RPMI7951 (cell line): ENCODE data around the gene NFIB. TPM values are rescaled to one million over a fixed set of nuclear protein-coding genes. Genes with fewer than 3 reads are reported as not detected.

ENCODE experiments used
- DNase-seq: peaks from one replicate; pipeline ENCODE4 v3.0.0-alpha.2; 2012; ENCODE audit warnings: low read depth
- total RNA-seq: library from RNA; depleted of rRNA; stranded (reverse); fragments of >200 nt; shearing (Covaris generic); gene quantifications from 2 replicates; pipeline ENCODE4 v1.2.3, GENCODE V29; 2014

The NFIB gene
- total RNA-seq, 1 experiment from 2014 or later, result 9.1 TPM

DNA sequence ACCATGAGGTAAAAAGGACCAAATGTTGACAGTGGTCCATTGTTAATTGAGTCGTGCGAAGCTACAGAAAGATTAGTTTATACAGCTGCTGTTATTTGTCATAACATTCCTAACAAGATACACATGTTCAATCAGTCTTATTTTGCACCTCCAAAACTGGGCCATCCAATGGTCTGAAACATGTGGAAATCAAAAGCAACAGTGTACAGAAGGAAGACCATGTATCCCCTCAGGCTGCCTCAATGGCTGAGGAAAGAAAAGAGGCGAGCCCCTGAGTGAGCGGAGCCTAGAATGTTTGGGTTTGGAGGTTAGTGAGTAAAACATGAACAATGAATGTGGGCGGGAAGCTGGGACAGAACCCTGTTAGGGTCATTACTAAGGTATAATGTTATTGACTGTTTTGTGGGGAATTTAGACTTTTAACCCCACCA, 35.6 kb downstream of the NFIB start:
- peak; percentile 89 for DNase-seq

DNA sequence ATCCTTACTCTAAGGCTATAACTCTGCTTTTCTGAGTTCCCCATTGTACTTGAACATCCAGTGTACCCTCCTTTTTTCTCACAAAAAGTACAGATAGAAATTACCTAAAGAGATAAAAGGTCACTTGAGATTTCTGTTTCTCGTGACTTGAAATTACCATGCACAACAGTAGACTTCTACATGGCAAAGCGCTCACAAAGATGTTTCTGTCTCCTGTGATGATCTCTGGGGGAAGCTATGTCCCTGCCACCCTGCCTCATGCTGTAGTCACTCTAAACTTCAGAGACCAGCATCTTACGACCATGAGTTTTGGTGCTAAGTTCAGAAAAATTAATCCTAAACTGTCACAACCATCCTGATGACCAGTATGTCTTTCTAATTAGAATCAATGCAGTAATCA, 36.2 kb downstream of the NFIB start:
- no peak for DNase-seq

DNA sequence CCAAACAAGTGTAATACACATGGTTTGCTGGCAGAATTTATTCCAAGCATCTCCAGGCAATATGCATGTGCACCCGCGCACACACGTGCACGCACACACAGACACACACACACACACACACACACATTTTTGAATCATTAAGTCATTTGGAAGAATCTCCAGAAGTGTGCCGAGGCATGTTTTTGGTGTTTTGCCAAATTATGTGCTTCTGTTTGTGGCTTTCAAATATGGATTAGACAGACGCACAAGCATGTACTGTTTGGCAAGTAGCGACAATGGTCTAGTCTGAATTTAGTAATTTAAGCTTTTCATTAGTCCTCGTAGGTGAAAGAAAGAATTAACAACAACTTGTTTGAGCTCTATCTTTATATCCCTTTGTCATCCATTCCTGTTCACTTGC, 36.7 kb downstream of the NFIB start:
- DNase-seq, result peak; percentile 67

DNA sequence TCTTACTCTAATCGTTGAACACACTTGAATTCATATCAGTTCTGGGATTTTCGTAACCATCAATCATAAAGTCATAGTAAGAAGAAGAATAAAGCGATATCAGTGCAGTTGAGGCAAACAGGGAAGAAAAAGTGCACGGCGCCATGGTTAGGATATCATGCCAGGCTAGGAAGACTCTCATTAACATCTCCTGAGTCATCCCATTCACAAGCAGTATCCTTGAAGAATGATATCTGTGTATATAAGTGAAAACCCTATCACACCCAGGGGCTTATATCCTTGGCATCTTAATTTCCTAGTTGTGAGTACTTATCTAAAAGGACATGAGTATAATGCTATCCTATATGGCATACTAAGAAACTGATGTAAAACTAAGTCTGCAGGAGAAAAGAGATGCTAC, 38.6 kb downstream of the NFIB start:
- DNase-seq, result no peak

DNA sequence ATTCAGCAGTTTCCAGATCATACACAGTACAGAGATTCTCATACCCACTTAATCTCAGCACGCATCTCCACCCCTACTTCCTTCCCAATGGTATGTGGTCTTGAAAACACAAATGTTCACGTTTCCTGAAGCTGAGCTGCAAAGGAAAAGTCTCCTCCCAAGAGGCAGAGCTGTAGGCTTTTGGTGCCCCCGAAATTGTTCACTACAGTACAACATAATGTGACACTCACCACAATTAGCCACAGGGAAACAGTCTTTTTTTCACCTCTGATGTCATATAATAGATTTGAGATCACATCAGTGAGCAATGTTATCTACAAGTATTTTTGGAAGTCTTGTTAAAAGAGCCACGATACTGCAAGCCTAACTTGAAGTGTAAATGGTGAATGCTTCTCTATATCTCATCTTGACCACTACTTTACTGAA, 40.2 kb downstream of the NFIB start:
- no peak for DNase-seq

DNA sequence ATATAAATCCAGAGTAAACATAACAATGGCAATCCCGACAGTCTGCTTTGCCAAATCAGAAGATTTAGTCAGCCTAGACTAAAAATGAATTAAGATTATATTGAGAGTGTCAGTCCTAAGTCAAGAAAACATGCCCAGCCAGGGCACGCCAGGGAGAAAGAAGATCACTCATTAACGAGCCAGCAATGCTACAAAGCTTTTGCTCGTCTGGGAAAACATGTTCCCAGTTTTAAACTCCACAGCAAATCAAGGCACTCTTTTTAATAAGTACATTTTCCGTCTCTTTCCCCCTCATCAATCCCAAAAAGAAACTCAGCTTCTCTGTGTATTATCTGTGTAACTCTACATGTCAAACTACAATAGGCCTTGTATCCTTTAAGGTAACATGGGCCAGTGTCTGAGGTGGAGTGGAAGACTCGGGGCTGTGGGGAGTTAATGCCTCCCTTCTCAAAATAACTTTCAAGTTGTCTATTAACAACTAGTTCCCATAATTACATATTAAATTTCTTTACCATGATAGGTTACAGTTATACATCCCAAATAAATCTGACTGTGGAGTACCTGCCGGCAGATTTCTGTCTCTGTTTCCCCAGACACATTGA, 40.9 kb downstream of the NFIB start:
- DNase-seq, result no peak

DNA sequence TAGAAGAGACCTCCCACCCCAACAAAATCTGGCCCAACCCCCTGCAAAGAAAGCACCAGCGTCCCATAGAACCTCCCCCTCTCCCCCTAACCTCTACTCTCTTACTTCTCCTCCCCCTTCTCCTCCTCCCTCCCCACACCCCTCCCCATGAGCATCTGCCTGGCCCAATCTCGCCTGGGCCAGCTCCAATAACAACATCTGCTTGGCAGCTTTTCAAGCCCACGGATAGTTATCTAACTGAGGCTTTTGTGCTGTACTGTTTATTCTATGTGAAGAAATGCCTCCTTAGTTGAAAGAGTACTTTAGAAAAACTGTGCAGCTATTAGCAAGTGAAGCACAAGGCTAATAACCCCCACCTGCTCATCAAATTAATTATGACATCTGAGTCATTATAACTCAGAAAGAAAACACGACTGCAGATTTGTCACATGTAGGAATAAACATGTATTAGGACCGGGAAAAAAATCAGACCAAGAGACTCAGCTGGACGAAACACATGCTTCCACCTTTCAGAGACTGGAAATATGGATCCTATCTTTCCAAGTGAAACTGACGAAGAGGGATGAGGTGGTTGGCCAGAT, 42.8 kb downstream of the NFIB start:
- peak; percentile 68 for DNase-seq

DNA sequence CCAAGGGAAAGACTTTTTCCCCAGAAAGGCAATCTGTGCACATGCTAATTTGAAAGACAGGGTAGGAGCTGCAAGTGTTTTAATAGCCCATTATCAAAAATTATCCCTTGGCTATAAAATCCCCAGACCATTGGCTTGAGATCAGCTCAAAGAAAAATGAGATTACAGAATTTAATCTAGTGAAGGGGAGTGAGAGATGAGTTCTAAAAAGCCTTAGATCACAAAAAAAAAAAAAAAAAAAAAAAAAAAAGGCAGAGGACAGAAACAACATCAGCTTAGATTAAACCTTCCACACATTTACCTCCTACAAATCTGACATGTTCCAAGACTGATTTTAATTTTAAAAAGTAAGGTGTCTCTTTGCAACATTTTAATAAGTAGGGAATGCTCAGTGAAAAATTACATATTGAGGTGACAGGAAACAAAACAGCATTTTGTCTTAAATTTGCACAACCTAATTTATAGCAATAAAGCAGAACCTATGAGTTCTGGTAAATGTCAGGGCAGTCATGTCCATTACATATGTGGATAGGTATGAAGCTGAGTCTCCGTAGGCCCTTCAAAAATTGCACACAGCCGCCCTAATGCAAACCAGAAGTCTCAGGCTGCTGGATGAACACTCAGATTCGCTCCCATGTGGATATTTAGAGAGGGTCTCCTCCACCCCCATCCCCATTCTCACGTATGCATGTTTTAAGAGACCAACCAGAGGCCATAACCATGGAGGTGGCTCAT, 43.4 kb downstream of the NFIB start:
- no peak for DNase-seq

DNA sequence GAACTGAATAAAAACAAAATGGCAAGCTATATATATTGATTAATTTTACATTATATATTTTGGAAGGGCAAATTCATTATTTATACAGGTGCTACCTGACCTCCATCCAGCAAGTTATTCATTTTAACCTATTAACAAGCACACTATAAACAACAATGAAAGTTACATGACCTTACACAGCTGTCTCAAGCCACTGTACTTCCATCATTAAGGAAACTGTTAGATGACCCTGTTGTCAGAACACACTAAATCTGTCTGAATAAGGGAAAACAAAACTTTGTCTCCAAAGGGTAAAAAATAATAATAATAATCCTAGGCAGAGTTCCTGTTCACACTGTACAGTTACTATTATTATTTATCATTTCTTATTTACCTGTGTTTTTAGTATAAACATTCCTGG, 44.0 kb downstream of the NFIB start:
- DNase-seq, result no peak

DNA sequence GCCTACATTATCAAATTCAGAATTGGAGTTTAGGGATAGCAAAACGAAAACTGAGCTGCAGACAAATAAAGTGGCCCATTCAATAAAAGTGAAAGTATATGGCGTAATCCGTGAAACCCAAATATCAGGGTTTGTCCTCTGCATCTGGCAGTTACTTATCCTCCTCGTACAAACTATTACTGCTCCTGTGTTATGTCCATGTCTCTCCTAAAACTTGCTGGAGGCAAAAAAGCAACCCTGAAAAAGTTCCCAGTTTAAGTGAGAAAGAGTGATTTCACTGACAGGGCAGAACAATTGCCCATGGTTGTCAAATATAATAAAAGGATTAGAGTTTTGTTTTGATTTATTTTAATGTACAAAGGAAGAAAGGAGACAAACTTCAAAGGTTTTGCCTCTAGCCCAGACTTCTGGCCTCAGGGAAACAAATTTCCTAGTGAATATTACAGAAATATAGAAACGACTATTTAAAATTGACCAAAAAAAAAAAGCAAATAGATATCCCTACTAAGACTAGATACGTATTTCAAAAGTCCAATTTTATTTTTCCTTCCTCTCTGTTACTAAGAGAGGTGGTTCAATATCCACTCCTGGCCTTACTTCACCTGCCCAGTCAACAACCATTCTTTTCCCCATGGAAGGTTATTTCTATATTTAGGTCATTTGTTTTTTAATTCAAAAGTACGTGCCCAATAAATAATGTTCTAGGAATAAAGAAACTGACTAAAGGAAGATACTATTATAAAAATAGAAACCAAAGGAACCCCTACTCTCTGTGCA, 50.0 kb downstream of the NFIB start:
- no peak for DNase-seq

DNA sequence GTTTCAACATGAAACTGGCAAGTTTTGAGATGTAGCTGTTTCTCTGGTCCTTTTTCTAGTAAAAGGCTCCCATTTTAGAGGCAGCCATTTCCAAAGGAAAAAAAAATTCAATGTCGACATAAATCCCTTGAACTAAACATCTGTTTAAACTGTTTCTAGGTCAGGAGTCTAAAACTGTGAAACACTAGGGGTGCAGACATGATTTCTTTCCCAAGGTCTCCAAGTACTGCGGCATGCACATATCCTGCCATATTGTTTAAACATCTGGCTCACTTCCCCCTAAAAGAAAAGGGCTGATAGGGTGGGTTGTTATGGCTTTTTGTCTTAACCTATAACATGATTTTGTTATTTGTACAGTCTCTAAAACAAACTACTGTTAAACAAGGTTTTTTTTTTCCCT, 51.1 kb downstream of the NFIB start:
- DNase-seq, result no peak

DNA sequence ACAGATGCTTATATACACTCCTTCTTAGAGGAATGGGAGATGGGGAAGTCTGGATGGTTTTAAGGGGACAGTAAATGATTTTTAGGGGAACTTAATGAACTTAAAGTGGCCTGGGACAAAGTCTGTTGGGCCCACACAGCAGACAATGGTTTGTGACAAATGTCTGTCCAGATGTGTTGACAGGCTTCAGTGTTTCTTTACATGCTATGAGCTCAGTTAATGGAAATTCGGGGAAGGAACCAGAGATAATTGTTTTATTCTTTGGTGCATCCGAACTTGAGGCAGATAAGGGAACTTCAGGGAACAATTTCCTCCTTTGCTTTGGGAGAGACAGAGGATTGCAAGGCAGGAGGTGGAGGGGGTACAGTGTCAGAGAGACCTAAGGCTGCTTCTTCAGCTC, 52.3 kb downstream of the NFIB start:
- no peak for DNase-seq

DNA sequence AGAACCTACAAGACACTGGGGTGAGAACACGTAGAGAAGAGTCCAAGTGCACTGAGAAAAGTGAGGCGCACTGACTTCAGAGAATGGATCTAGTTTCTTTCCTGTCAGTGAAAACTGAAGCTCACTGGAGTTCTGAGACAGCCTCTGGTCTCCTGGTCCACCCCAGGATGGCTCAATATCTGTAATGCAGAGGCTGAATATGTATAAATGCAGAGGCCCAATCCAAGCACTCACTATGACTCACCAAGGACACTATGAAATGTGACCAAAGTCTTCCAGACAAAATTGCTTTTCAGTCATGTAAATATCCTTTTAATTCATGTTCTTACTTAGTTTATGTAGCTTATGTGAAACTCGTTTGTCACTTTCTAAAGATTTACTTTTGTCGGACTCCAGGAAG, 53.8 kb downstream of the NFIB start:
- DNase-seq, result no peak

DNA sequence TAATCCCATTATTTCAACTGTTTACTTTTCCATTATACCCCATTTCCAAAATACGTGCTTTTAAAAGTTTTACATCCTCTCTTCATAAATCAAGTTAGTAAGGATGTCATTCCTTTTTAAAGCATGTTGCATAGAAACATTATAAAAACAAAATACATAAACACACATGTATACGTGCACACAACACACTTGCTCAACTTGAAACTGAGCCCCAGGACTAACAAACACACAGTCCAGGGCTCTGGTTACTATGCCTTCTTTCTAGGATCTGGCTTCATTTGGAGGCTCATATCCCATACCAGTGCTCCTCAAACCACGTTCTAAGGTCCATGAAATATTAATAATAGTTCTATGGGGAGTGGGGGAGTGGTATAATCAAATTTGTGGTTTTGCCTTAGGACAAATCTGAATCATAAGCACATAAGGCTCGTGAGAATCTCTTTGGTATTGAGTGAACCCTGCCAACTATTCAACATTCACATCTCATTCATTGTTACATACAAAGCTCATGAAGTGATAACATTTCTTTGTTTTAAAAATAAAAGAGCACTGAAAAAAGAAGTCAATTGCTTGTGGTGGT, 55.2 kb downstream of the NFIB start:
- DNase-seq, result no peak

DNA sequence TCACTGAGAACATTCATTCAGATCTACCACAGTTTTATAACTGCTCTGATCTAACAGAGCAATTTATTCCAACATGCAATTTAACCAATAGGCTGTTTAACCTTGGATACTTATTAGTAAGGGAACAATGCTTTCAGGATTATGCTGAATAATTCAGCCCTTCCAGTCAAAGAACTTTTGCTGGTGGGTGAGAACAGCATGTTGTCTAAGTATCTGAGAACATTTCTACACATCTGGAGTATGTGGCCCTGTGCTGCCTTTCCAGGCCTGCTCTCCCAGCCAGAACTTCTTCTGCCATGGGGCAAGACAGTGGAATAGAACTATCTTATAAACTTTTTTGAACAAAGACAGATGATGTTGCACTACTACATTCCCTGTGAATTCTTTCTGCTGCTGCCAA, 55.8 kb downstream of the NFIB start:
- DNase-seq, result no peak

DNA sequence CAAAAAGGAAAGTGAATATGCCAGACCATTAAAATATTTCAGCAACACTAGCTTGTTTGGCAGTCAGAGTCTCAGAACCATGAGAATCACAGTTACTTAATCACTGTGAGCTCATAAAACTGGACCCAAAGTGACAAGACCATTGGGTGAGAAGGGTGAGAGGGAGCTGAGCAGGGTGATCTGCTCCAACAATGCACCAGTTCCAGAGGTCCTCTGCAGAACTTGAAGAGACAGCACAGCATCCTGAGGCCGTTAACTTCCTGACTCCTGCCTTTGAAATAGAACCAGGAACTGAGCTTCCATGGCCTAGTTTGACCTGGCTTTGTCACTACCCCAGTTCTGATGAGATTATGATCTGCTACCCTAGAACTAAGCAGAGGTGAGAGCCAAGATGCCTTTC, 57.4 kb downstream of the NFIB start:
- DNase-seq, result no peak

DNA sequence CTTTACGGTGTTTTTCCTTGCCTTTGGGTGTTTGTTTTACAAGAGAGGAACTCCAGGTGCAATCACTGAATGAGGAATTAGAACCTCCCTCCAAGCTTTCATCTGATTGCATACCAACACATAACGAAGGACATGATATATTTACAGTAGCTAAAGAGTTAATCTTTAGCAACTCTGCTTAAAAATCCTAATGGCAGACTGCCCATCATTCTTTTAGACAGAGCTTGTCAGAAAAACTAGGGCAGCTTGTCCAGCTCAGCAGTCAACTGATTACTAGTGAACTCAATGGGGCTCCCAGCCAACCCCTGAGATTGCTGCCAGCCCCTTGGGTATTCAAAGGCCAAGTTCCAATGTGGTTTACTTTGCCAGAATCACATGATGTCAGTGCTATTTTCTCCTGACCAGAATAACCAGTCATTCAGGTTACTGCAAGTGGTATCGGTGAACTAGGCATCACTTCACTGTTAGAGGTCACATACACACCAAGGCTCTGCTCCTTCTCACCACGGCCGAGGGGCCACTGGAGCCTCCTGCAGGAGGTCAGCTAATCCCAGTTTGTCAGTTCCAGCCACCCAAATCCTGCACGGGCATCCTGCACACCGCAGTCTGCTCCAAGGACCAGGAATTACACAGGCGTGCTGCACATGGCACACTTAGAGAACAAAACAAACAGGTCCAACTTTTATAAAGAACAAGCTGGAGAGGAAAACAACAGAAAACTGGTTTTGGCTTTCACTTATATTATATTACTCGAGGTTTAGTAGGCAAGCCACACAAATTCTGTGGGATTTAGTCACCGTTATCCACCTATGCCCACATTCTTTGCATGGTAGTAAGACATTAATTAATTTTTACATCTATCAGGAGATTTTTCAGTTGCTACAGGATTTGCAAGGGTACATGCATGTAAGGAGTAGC, 62.5 kb downstream of the NFIB start:
- DNase-seq, result peak; percentile 83

DNA sequence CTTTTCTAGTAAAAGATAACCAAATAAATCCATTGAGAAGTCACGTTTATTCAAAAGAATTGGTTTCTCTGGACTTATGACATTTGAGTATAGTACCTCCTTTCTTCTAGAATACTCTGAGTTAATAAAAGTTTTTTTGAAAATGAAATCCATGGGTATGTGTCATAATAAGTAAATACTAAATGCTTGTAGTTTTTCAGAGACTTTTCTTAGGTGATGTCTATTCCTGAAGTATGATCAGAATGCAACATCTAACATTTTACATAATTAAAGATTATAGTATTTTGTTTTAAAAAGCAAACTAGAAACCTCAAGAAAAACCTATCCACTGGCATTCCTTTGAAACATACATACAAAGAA, 63.2 kb downstream of the NFIB start:
- no peak for DNase-seq

DNA sequence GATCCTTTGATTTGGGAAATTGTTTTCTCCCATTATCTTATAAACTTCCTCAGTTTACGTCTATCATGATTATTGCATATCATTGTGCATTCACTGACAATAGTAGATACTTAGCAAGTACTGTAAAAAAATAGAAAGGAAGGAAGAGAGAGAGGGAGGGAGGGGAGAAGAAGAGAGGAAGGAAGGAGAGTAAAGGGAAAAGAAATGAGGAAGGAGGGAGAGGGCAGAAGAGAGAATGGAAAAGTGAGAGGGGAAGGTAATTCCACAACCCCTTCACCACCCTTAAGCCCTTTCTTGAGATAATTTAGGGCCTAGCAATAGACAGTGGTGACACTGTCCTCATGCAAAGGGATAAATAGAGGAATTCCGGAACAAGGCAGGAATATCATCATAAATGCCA, 64.4 kb downstream of the NFIB start:
- no peak for DNase-seq

DNA sequence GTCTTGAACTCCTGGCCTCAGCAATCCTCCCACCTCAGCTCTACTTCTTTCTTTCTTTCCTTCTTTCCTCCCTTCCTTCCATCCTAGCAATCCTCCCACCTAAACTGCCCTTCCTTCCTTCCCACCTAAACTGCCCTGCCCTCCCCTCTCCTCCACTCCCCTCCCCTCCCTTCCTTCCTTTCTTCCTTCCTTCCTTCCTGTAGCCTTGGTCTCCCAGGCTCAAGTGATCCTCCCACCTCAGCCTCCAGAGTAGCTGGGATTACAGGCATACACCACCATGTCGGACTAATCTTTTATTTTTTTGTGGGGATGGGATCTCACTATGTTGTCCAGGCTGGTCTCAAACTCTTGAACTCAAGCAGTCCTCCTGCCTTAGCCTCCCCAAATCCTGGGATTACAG, 65.8 kb downstream of the NFIB start:
- no peak for DNase-seq

DNA sequence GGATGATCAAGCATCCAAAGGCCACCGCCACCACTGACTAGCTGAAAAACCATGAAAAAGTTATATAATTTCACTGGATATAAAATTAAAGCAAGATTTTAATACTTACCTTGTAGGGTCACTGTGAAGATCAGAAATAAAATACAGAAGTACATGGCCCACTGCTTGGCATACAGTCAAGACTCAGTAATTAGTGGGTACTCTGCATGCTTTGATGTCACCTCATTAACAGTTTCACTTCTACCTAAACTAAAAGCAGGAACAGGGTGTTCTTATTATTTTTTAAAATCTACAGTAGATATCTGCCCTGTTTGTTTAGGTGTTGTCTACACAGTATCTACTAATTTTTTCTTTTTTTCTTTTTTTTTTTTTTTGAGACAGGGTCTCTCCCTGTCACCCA, 66.4 kb downstream of the NFIB start:
- no peak for DNase-seq
